ENCODE results near the gene NKAIN2.

GRCh38 chr6:123808556-123808955, 4.9 kb downstream of the NKAIN2 start:
- no peak for TF ChIP-seq CTCF (IDR thresholded peaks at IDR 0.05; ENCODE audit: insufficient read depth, low read length, poor library complexity, severe bottlenecking)
- no peak for TF ChIP-seq EZH2phosphoT487 (conservative IDR thresholded peaks at IDR 0.05; ENCODE audit: low read length)
